C4-2B (cell line): Measurements from ENCODE around the gene ATP6V0A1.
"Not testable (repeated sequence)": the region's sequence is repeated elsewhere in the genome, so short reads cannot be mapped to it uniquely, and the experiment has no call there.

Source experiments
- CTCF ChIP-seq: fragments of 450-650 bp; conservative IDR thresholded peaks from 2 replicates; pipeline ENCODE4 v1.5.1; 2017; ENCODE audit warnings: mild to moderate bottlenecking
- ZFX ChIP-seq: fragments of 450-650 bp; IDR thresholded peaks from 2 replicates; pipeline ENCODE4 v1.6.1; 2017

GRCh38 chr17:42552736-42553135, 94.1 kb downstream of the ATP6V0A1 start, which contains the start of gene HSD17B1:
- TF ChIP-seq CTCF, ZFX: not testable (repeated sequence)
